Body of pancreas (tissue), 4 donors: ENCODE measurements around the gene PIAS2. TPM values are rescaled to one million over a fixed set of nuclear protein-coding genes. Genes with fewer than 3 reads are reported as not detected.

Source experiments
- ATAC-seq: fragments of 150-250 bp; one replicate; pipeline ENCODE4 v1.9.1; 2016
- DNase-seq, 4 donors: peaks; one replicate each; pipeline ENCODE4 v3.0.0-alpha.2; 2019
- H3K27ac ChIP-seq, 4 donors: fragments of 200-600 bp; sonication (generic); 1 replicate in 3 of 4; 2 replicates in 1 of 4; pipeline versions ENCODE4 v1.5.1 to v1.6.1; 2016 to 2019; ENCODE audit warnings: mild to moderate bottlenecking in 1 of 4, mixed read lengths in 1 of 4, moderate library complexity in 1 of 4
- H3K27me3 ChIP-seq, 2 donors: fragments of 200-600 bp; sonication (generic); one replicate each; pipeline ENCODE4 v1.6.0; 2016; ENCODE audit warnings: mild to moderate bottlenecking in 1 of 2
- H3K36me3 ChIP-seq, 2 donors: fragments of 200-600 bp; sonication (generic); replicated peaks in 1 of 2; 2 replicates each; pipeline ENCODE4 v1.5.1; 2016; ENCODE audit warnings: low read depth in 2 of 2; ENCODE audit not compliant: insufficient read depth in 1 of 2
- H3K4me1 ChIP-seq: fragments of 200-600 bp; sonication (generic); one replicate; pipeline ENCODE4 v1.6.0; 2016
- H3K4me3 ChIP-seq, 2 donors: fragments of 200-600 bp; sonication (generic); 1 replicate in 1 of 2; 2 replicates in 1 of 2; pipeline ENCODE4 v1.5.1; 2016 to 2019
- H3K9me3 ChIP-seq, 3 donors: fragments of 200-600 bp; sonication (generic); 1 replicate in 2 of 3; 2 replicates in 1 of 3; pipeline ENCODE4 v1.5.1; 2016
- CTCF ChIP-seq, 7 experiments: fragments of 450-650 bp in 4 of 7; fragments of 200-600 bp in 3 of 7; sonication (generic) in 3 of 7; IDR thresholded peaks; one replicate each; pipeline ENCODE4 v1.5.1; 2016 to 2019; ENCODE audit warnings: antibody characterized with exemption in 7 of 7
- POLR2A ChIP-seq, 3 donors: fragments of 450-650 bp; IDR thresholded peaks; one replicate each; pipeline ENCODE4 v1.6.1; 2016; ENCODE audit warnings: antibody characterized with exemption in 3 of 3, mild to moderate bottlenecking in 2 of 3
- WGBS, 2 donors: methylation state at CpG; one replicate each; pipeline ENCODE4 v1.1.5; 2017; 5-methylcytosine and 5-hydroxymethylcytosine counted together
- intact Hi-C: fragments of 100-400 bp; cut with DNase I; formaldehyde crosslinking; loops from one replicate; pipeline ENCODE4 v1.15.1; 2023
- total RNA-seq, 2 donors: library from RNA; depleted of rRNA; stranded (reverse); fragments of >200 nt; gene quantifications; one replicate each; pipeline ENCODE4 v1.1.0, GENCODE V29; 2016

PIAS2 gene
- total RNA-seq, 2 donors from 2014 or later: 12.5 to 15.6 TPM

GRCh38 chr18:46756559-46757201 is 160.6 kb downstream of the PIAS2 start, which contains the start of gene ST8SIA5:
ST8SIA5 (minus strand) TSS chr18:46757053; CDS start chr18:46756508, 545 bp downstream.
- 1 to 3% methylated on average over 7 to 58 of the region's 74 CpGs for WGBS, 2 donors
- DNase-seq: no peak
- Histone ChIP-seq H3K4me1 (peaks cover 23% of the 10 kb centered on the region), H3K36me3 (no peaks in the 10 kb centered on the region), H3K27ac (no peak within 1 kb of the TSS), H3K27me3 (peaks cover 0 to 7% of the 10 kb centered on the region in 2 donors), H3K4me3 (no peak within 1 kb of the TSS), H3K9me3 (no peaks in the 10 kb centered on the region)
- no peak for ATAC-seq
- intact Hi-C loops: no loop called here
- no peak for TF ChIP-seq POLR2A (IDR thresholded peaks at IDR 0.05)
- no peak for TF ChIP-seq CTCF (IDR thresholded peaks at IDR 0.05)

- TF ChIP-seq POLR2A (IDR thresholded peaks at IDR 0.05) (no peak), CTCF (IDR thresholded peaks at IDR 0.05) (no peak)
- no peak overlapping the region for H3K27ac ChIP-seq
- H3K4me1 ChIP-seq: peaks cover 23% of the 10 kb centered on the region
- H3K27me3 ChIP-seq: peaks cover 0 to 7% of the 10 kb centered on the region in 2 donors
- ATAC-seq: no peak
- intact Hi-C loops: no loop called here
- WGBS, 2 donors: 2 to 9% methylated on average over 5 to 41 of the region's 41 CpGs
- no peaks in the 10 kb centered on the region for H3K36me3 ChIP-seq
- H3K4me3 ChIP-seq: no peak overlapping the region
- no peaks in the 10 kb centered on the region for H3K9me3 ChIP-seq
- no peak for DNase-seq
Measured at GRCh38 chr18:46756025-46756558, 161.2 kb downstream of the PIAS2 start.

GRCh38 chr18:46755315-46756024 is 161.8 kb downstream of the PIAS2 start:
- Histone ChIP-seq H3K27ac (no peak overlapping the region), H3K27me3 (peaks cover 0 to 7% of the 10 kb centered on the region in 2 donors)
- no peak for DNase-seq

GRCh38 chr18:46754661-46755292 is 162.5 kb downstream of the PIAS2 start:
- Histone ChIP-seq H3K27ac (no peak overlapping the region), H3K36me3 (no peaks in the 10 kb centered on the region), H3K27me3 (peaks cover 0 to 7% of the 10 kb centered on the region in 2 donors), H3K4me3 (no peak overlapping the region), H3K4me1 (peaks cover 23% of the 10 kb centered on the region), H3K9me3 (no peaks in the 10 kb centered on the region)
- ATAC-seq: no peak
- TF ChIP-seq CTCF (IDR thresholded peaks at IDR 0.05) (no peak), POLR2A (IDR thresholded peaks at IDR 0.05) (no peak)
- intact Hi-C loops: no loop called here
- no peak for DNase-seq
- WGBS, 2 donors: 42 to 43% methylated on average over 7 to 13 of the region's 13 CpGs

More at GRCh38 chr18:46755315-46756024, 161.8 kb downstream of the PIAS2 start:
- 7 to 11% methylated on average over 11 to 17 of the region's 17 CpGs for WGBS, 2 donors
- H3K4me3 ChIP-seq: no peak overlapping the region
- no peak for ATAC-seq
- no peaks in the 10 kb centered on the region for H3K9me3 ChIP-seq
- H3K4me1 ChIP-seq: peaks cover 23% of the 10 kb centered on the region
- intact Hi-C loops: no loop called here
- H3K36me3 ChIP-seq: no peaks in the 10 kb centered on the region
- no peak for TF ChIP-seq CTCF (IDR thresholded peaks at IDR 0.05)
- no peak for TF ChIP-seq POLR2A (IDR thresholded peaks at IDR 0.05)
